SU-DHL-6 (cell line): ENCODE results near the gene BCKDHB.
"Not testable (repeated sequence)": the region's sequence is repeated elsewhere in the genome, so short reads cannot be mapped to it uniquely, and the experiment has no call there.

Experiments
- H2AFZ ChIP-seq: fragments of 200-600 bp; sonication (generic); 2 replicates; pipeline ENCODE4 v1.6.1; 2014; ENCODE audit warnings: low read depth, mild to moderate bottlenecking, moderate library complexity, mixed read lengths, antibody characterized with exemption, low read length; ENCODE audit not compliant: severe bottlenecking
- H3F3A ChIP-seq: fragments of 200-600 bp; shearing (Covaris generic); 2 replicates; pipeline ENCODE4 v1.6.0; 2016; ENCODE audit warnings: antibody characterized with exemption, mild to moderate bottlenecking; ENCODE audit not compliant: insufficient read depth
- H3K27ac ChIP-seq: fragments of 200-600 bp; sonication (generic); 2 replicates; pipeline ENCODE4 v1.5.1; 2016; ENCODE audit warnings: low read depth, mild to moderate bottlenecking, low read length, moderate library complexity, mixed read lengths
- H3K27me3 ChIP-seq: fragments of 200-600 bp; sonication (generic), shearing (Covaris generic); 2 replicates; pipeline ENCODE4 v1.6.0; 2014; ENCODE audit warnings: mild to moderate bottlenecking, low read length
- H3K36me3 ChIP-seq: fragments of 200-600 bp; sonication (generic); 2 replicates; pipeline ENCODE4 v1.6.1; 2014; ENCODE audit warnings: mild to moderate bottlenecking, low read length, mixed read lengths
- H3K4me2 ChIP-seq: fragments of 300-600, 200-600 bp; shearing (Covaris generic), sonication (generic); 2 replicates; pipeline ENCODE4 v1.6.0; 2014; ENCODE audit warnings: low read length, low read depth, mild to moderate bottlenecking; ENCODE audit not compliant: poor library complexity, severe bottlenecking
- H3K4me3 ChIP-seq: fragments of 200-600 bp; sonication (generic); 2 replicates; pipeline ENCODE4 v1.5.1; 2014; ENCODE audit warnings: antibody characterized with exemption, low read length, mild to moderate bottlenecking, mixed read lengths; ENCODE audit not compliant: insufficient read depth, poor library complexity, severe bottlenecking
- H3K79me2 ChIP-seq: fragments of 200-600 bp; sonication (generic); 2 replicates; pipeline ENCODE4 v1.6.1; 2014; ENCODE audit warnings: mild to moderate bottlenecking, low read length, moderate library complexity; ENCODE audit not compliant: insufficient read depth
- H3K9ac ChIP-seq: fragments of 200-600 bp; sonication (generic); 2 replicates; pipeline ENCODE4 v1.7.0; 2014; ENCODE audit warnings: mild to moderate bottlenecking, low read length
- H3K9me2 ChIP-seq: fragments of 200-600 bp; sonication (generic); replicated peaks from 2 replicates; pipeline ENCODE4 v1.6.1; 2014; ENCODE audit warnings: low read length; ENCODE audit not compliant: insufficient read depth
- H3K9me3 ChIP-seq: fragments of 200-600 bp; sonication (generic); 2 replicates; pipeline ENCODE4 v1.6.1; 2014; ENCODE audit warnings: low read length, mixed read lengths; ENCODE audit not compliant: insufficient read depth
- H4K20me1 ChIP-seq: fragments of 200-600 bp; sonication (generic); 2 replicates; pipeline ENCODE4 v1.6.1; 2014; ENCODE audit warnings: low read depth, mild to moderate bottlenecking, antibody characterized with exemption, low read length, moderate library complexity, mixed read lengths
- CTCF ChIP-seq: fragments of 200-600 bp; sonication (generic); IDR thresholded peaks from one replicate; pipeline ENCODE4 v1.5.1; 2017; ENCODE audit warnings: antibody characterized with exemption, mild to moderate bottlenecking, low read length, moderate library complexity; ENCODE audit not compliant: insufficient read depth, poor library complexity, severe bottlenecking
- EZH2phosphoT487 ChIP-seq: fragments of 200-600 bp; sonication (generic), shearing (Covaris generic); conservative IDR thresholded peaks from 2 replicates; pipeline ENCODE4 v1.6.1; 2018; ENCODE audit warnings: mild to moderate bottlenecking, antibody characterized with exemption, low read length, moderate library complexity, mixed read lengths

The BCKDHB gene

GRCh38 chr6:80106418-80107235, at the start of gene BCKDHB:
BCKDHB (plus strand) TSS chr6:80106671; CDS start chr6:80106694, 23 bp downstream.
- Histone ChIP-seq H3K27ac (0 out of 2 replicates have a peak within 1 kb of the TSS, but pooled peaks have one; percentile 10), H4K20me1 (no peaks in the 10 kb centered on the region), H2AFZ (peak within 1 kb of the TSS; percentile 93), H3K9me2 (no peaks in the 10 kb centered on the region), H3K79me2 (peaks cover 23% of the 10 kb centered on the region), H3K9ac (peak within 1 kb of the TSS; percentile 75), H3K27me3 (no peaks in the 10 kb centered on the region), H3K4me2 (peak within 1 kb of the TSS; percentile 91), H3K9me3 (no peaks in the 10 kb centered on the region), H3K36me3 (no peaks in the 10 kb centered on the region), H3F3A (no peaks in the 10 kb centered on the region), H3K4me3 (peak within 1 kb of the TSS; percentile 77)
- no peak for TF ChIP-seq CTCF
- no peak for TF ChIP-seq EZH2phosphoT487

GRCh38 chr6:80060774-80061173, 45.7 kb upstream of the BCKDHB start:
- Histone ChIP-seq H2AFZ (no peak overlapping the region), H3K4me2 (no peak overlapping the region), H3K36me3 (no peaks in the 10 kb centered on the region; the same call in 1 of the 2 replicates), H3F3A (no peaks in the 10 kb centered on the region), H3K9ac (no peak overlapping the region), H3K27ac (no peak overlapping the region), H3K27me3 (no peaks in the 10 kb centered on the region), H3K9me2 (no peaks in the 10 kb centered on the region), H4K20me1 (no peaks in the 10 kb centered on the region), H3K4me3 (no peak overlapping the region), H3K9me3 (no peaks in the 10 kb centered on the region), H3K79me2 (no peaks in the 10 kb centered on the region)
- TF ChIP-seq EZH2phosphoT487 (no peak), CTCF (no peak)

GRCh38 chr6:80068146-80068545, 38.3 kb upstream of the BCKDHB start:
- not testable (repeated sequence) for H3K9ac ChIP-seq, H3F3A ChIP-seq, H3K36me3 ChIP-seq, H3K79me2 ChIP-seq, H2AFZ ChIP-seq, H3K9me3 ChIP-seq, H3K27ac ChIP-seq, H3K4me3 ChIP-seq, H4K20me1 ChIP-seq, H3K4me2 ChIP-seq, H3K27me3 ChIP-seq, H3K9me2 ChIP-seq

- H3K9ac ChIP-seq, H3K9me2 ChIP-seq, H3K4me2 ChIP-seq, H3K4me3 ChIP-seq, H3K27ac ChIP-seq, H3K9me3 ChIP-seq, H4K20me1 ChIP-seq, H2AFZ ChIP-seq, H3K79me2 ChIP-seq, H3F3A ChIP-seq, H3K36me3 ChIP-seq, H3K27me3 ChIP-seq: not testable (repeated sequence)
Observed at GRCh38 chr6:80070431-80070830, 36.0 kb upstream of the BCKDHB start.
